SK-N-SH (cell line): Measurements from ENCODE around the gene DSCAML1. TPM values are rescaled to one million over a fixed set of nuclear protein-coding genes. Genes with fewer than 3 reads are reported as not detected.

ENCODE experiments used
- CTCF ChIA-PET: fragments of 300-600, 350-600 bp; formaldehyde crosslinking; extraction: SDS; loops from one replicate; lab custom pipeline; 2021; lab: Yijun Ruan, JAX
- POLR2A ChIA-PET: fragments of 350-600 bp; sonication (Branson Sonifier 250); formaldehyde crosslinking; extraction: SDS; loops from one replicate; lab custom pipeline; 2020; ENCODE audit warnings: antibody characterized with exemption, inconsistent platforms; lab: Yijun Ruan, JAX
- DNase-seq: peaks from one replicate; pipeline ENCODE4 v3.0.0; 2012
- H2AFZ ChIP-seq: fragments of 200-600 bp; sonication (generic); 2 replicates; pipeline ENCODE4 v1.8.1; 2016; ENCODE audit warnings: antibody characterized with exemption, mild to moderate bottlenecking, low read depth
- H3F3A ChIP-seq: fragments of 200-600 bp; sonication (generic); replicated peaks from 2 replicates; pipeline ENCODE3; 2016; ENCODE audit warnings: antibody characterized with exemption, mild to moderate bottlenecking; ENCODE audit not compliant: insufficient read depth
- H3K27ac ChIP-seq, 2 experiments: fragments of 200-500 bp in 1 of 2; fragments of 200-600 bp in 1 of 2; sonication (Bioruptor generic) in 1 of 2; sonication (generic), shearing (Covaris generic) in 1 of 2; 2 replicates each; pipeline versions ENCODE4 v1.5.1 to v1.6.1; 2014 to 2016; ENCODE audit warnings: low read depth in 2 of 2, inconsistent platforms in 1 of 2, low read length in 1 of 2, mild to moderate bottlenecking in 1 of 2, mixed read lengths in 1 of 2
- H3K27me3 ChIP-seq: fragments of 200-600 bp; sonication (generic), shearing (Covaris generic); 2 replicates; pipeline ENCODE4 v1.6.1; 2016; ENCODE audit warnings: mixed run types; ENCODE audit not compliant: insufficient read depth
- H3K36me3 ChIP-seq, 2 experiments: fragments of 200-500 bp in 1 of 2; fragments of 200-600 bp in 1 of 2; sonication (Bioruptor generic) in 1 of 2; sonication (generic) in 1 of 2; replicated peaks in 1 of 2; 2 replicates each; pipeline versions ENCODE3 to v1.5.1; 2014 to 2016; ENCODE audit warnings: low read length in 1 of 2, mild to moderate bottlenecking in 1 of 2; ENCODE audit not compliant: insufficient read depth in 2 of 2, control insufficient read depth in 1 of 2
- H3K4me1 ChIP-seq, 2 experiments: fragments of 200-500 bp in 1 of 2; fragments of 200-600 bp in 1 of 2; sonication (Bioruptor generic) in 1 of 2; sonication (generic), shearing (Covaris generic) in 1 of 2; 2 replicates each; pipeline versions ENCODE4 v1.5.1 to v1.6.1; 2014 to 2016; ENCODE audit warnings: low read depth in 1 of 2, low read length in 1 of 2, mixed run types in 1 of 2; ENCODE audit not compliant: insufficient read depth in 2 of 2, control insufficient read depth in 1 of 2
- H3K4me2 ChIP-seq: fragments of 200-600 bp; sonication (generic), shearing (Covaris generic); 2 replicates; pipeline ENCODE4 v1.6.1; 2017; ENCODE audit warnings: mixed run types
- H3K4me3 ChIP-seq, 2 experiments: fragments of 200-500 bp in 1 of 2; fragments of 200-600 bp in 1 of 2; sonication (Bioruptor generic) in 1 of 2; sonication (generic), shearing (Covaris generic) in 1 of 2; 2 replicates each; pipeline versions ENCODE4 v1.5.1 to v1.8.1; 2014 to 2016; ENCODE audit warnings: low read depth in 2 of 2, inconsistent platforms in 1 of 2, low read length in 1 of 2, mild to moderate bottlenecking in 1 of 2, mixed read lengths in 1 of 2, moderate library complexity in 1 of 2
- H3K79me2 ChIP-seq: fragments of 200-600 bp; sonication (generic); 2 replicates; pipeline ENCODE4 v1.8.1; 2017; ENCODE audit warnings: mild to moderate bottlenecking; ENCODE audit not compliant: insufficient read depth
- H3K9ac ChIP-seq: fragments of 200-600 bp; sonication (generic); 2 replicates; pipeline ENCODE4 v1.6.1; 2017; ENCODE audit warnings: mixed run types
- H3K9me2 ChIP-seq: fragments of 200-600 bp; sonication (generic); 2 replicates; pipeline ENCODE4 v1.6.1; 2017; ENCODE audit warnings: mixed run types
- H3K9me3 ChIP-seq: fragments of 200-600 bp; sonication (generic); 2 replicates; pipeline ENCODE4 v1.6.1; 2017; ENCODE audit warnings: mixed run types, mild to moderate bottlenecking, moderate library complexity
- H4K20me1 ChIP-seq: fragments of 200-600 bp; sonication (generic); 2 replicates; pipeline ENCODE4 v1.6.1; 2017; ENCODE audit warnings: mild to moderate bottlenecking, mixed run types; ENCODE audit not compliant: insufficient read depth
- CHD2 ChIP-seq: fragments of 150-350 bp; IDR thresholded peaks from 2 replicates; pipeline ENCODE4 v1.6.1; 2018; ENCODE audit warnings: low read length; ENCODE audit not compliant: partially characterized antibody
- EP300 ChIP-seq, 2 experiments: IDR thresholded peaks; 2 replicates each; pipeline versions ENCODE4 v1.4.0 to v1.6.1; 2012; ENCODE audit warnings: borderline replicate concordance in 1 of 2, low read depth in 1 of 2, low read length in 1 of 2
- EZH2phosphoT487 ChIP-seq: fragments of 200-600 bp; sonication (generic); IDR thresholded peaks from 2 replicates; pipeline ENCODE4 v1.6.1; 2017; ENCODE audit warnings: low read depth, mixed run types, mild to moderate bottlenecking, antibody characterized with exemption, moderate library complexity, borderline replicate concordance
- FOXJ3 ChIP-seq: sonication (generic); formaldehyde crosslinking; IDR thresholded peaks from 2 replicates; pipeline ENCODE4 v1.5.1; 2020; ENCODE audit warnings: mild to moderate bottlenecking, missing genetic modification reagents
- GATA2 ChIP-seq: sonication (generic); formaldehyde crosslinking; IDR thresholded peaks from 2 replicates; pipeline ENCODE4 v1.5.0; 2020; ENCODE audit warnings: mild to moderate bottlenecking, missing genetic modification reagents
- MEF2A ChIP-seq: IDR thresholded peaks from 2 replicates; pipeline ENCODE4 v1.4.0; 2012; ENCODE audit warnings: low read depth, borderline replicate concordance
- NFIC ChIP-seq: IDR thresholded peaks from 2 replicates; pipeline ENCODE4 v1.4.0; 2012; ENCODE audit warnings: borderline replicate concordance
- POLR2AphosphoS5 ChIP-seq: IDR thresholded peaks from 2 replicates; pipeline ENCODE4 v1.6.1; 2012; ENCODE audit warnings: low read depth, low read length
- RCOR1 ChIP-seq: fragments of 150-350 bp; IDR thresholded peaks from 2 replicates; pipeline ENCODE4 v1.6.1; 2017; ENCODE audit warnings: antibody characterized with exemption, low read length
- RFX5 ChIP-seq: IDR thresholded peaks from 2 replicates; pipeline ENCODE4 v1.6.1; 2012; ENCODE audit warnings: mild to moderate bottlenecking, improper control_type of control experiment, low read length
- RXRA ChIP-seq: IDR thresholded peaks from 2 replicates; pipeline ENCODE4 v1.4.0; 2012; ENCODE audit warnings: low read depth, mild to moderate bottlenecking, borderline replicate concordance
- SIN3A ChIP-seq: IDR thresholded peaks from 2 replicates; pipeline ENCODE4 v1.6.1; 2012; ENCODE audit warnings: low read depth, mild to moderate bottlenecking, low read length, moderate library complexity, borderline replicate concordance
- TAF1 ChIP-seq: IDR thresholded peaks from 2 replicates; pipeline ENCODE4 v1.6.1; 2012; ENCODE audit warnings: low read depth, mild to moderate bottlenecking, low read length, moderate library complexity, borderline replicate concordance
- TCF12 ChIP-seq: IDR thresholded peaks from 2 replicates; pipeline ENCODE4 v1.4.0; 2012
- YY1 ChIP-seq: IDR thresholded peaks from 2 replicates; pipeline ENCODE4 v1.4.0; 2012; ENCODE audit warnings: low read depth, mild to moderate bottlenecking
- WGBS: methylation state at CpG from one replicate; pipeline ENCODE4 v1.1.6; 2017; ENCODE audit warnings: low lambda C conversion rate; 5-methylcytosine and 5-hydroxymethylcytosine counted together
- polyA plus RNA-seq, 3 experiments: library from polyadenylated mRNA; depleted of rRNA; stranded (reverse); fragments of >200 nt; gene quantifications; 2 replicates each; pipeline ENCODE4 v1.2.3, GENCODE V29; 2012
- TF ChIP-seq, protein P1 (sequence below): IDR thresholded peaks from 2 replicates; pipeline ENCODE4; 2012
- TF ChIP-seq, protein P2 (sequence below): IDR thresholded peaks from 2 replicates; pipeline ENCODE4 v1.4.0; 2012; ENCODE audit warnings: low read depth, borderline replicate concordance
- TF ChIP-seq, protein P3 (sequence below): IDR thresholded peaks from 2 replicates; pipeline ENCODE4 v1.4.0; 2012; ENCODE audit warnings: low read depth
- TF ChIP-seq, protein P4 (sequence below): fragments of 150-350 bp; IDR thresholded peaks from 2 replicates; pipeline ENCODE4 v1.6.1; 2017; ENCODE audit warnings: antibody characterized with exemption, low read length, low read depth, borderline replicate concordance

The DSCAML1 gene
- polyA plus RNA-seq, 1 of the 3 experiments (the other 2 are of a cell fraction): not detected

DNA sequence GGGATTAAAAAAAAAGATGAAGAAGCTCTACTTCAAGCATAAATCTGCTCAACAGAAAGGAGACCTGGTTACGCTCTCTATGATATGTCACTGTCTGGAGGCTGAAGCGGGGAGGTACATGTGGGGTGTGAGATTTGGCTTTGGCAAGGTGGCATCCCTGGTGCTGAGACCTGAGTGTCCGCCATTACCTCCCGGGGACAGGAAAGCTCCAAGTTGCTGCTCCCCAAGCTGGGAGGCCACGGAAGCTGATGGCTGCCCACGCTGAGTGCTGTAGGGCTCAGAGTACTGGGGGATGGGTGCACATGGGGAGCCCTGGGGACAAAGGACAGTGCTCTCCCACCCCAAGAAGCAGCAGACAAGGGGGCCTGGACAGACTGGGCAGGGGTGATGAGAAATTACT, 167.9 kb downstream of the DSCAML1 start:
- 79% methylated on average over 6 of the region's 6 CpGs for WGBS
- no peak overlapping the region for H3K4me2 ChIP-seq
- no peaks in the 10 kb centered on the region for H3F3A ChIP-seq
- H3K9ac ChIP-seq: no peak overlapping the region
- H3K9me2 ChIP-seq: no peaks in the 10 kb centered on the region
- no peak overlapping the region for H2AFZ ChIP-seq
- ChIA-PET CTCF (interaction anchor here (0.8 to 3.2 kb wide), 3 partner anchors 10 to 186 kb away, joined by 3 to 13 read pairs (median 4); no protein-coding TSS in a partner anchor), POLR2A (interaction anchor here (0.6 kb wide), 1 partner anchor 51 kb away, joined by 3 read pairs; no protein-coding TSS in a partner anchor)
- TF ChIP-seq SIN3A (no peak), TAF1 (no peak), MEF2A (no peak), POLR2AphosphoS5 (no peak), FOXJ3 (CRISPR knock-in tag) (no peak), RFX5 (no peak), EZH2phosphoT487 (no peak), CHD2 (no peak), RXRA (no peak), NFIC (no peak), RCOR1 (no peak), YY1 (no peak)
- TF ChIP-seq, protein P1, sequence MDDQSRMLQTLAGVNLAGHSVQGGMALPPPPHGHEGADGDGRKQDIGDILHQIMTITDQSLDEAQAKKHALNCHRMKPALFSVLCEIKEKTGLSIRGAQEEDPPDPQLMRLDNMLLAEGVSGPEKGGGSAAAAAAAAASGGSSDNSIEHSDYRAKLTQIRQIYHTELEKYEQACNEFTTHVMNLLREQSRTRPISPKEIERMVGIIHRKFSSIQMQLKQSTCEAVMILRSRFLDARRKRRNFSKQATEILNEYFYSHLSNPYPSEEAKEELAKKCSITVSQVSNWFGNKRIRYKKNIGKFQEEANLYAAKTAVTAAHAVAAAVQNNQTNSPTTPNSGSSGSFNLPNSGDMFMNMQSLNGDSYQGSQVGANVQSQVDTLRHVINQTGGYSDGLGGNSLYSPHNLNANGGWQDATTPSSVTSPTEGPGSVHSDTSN: no peak
- TF ChIP-seq, protein P2, sequence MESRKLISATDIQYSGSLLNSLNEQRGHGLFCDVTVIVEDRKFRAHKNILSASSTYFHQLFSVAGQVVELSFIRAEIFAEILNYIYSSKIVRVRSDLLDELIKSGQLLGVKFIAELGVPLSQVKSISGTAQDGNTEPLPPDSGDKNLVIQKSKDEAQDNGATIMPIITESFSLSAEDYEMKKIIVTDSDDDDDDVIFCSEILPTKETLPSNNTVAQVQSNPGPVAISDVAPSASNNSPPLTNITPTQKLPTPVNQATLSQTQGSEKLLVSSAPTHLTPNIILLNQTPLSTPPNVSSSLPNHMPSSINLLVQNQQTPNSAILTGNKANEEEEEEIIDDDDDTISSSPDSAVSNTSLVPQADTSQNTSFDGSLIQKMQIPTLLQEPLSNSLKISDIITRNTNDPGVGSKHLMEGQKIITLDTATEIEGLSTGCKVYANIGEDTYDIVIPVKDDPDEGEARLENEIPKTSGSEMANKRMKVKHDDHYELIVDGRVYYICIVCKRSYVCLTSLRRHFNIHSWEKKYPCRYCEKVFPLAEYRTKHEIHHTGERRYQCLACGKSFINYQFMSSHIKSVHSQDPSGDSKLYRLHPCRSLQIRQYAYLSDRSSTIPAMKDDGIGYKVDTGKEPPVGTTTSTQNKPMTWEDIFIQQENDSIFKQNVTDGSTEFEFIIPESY: no peak
- TF ChIP-seq, protein P3, sequence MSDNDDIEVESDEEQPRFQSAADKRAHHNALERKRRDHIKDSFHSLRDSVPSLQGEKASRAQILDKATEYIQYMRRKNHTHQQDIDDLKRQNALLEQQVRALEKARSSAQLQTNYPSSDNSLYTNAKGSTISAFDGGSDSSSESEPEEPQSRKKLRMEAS: no peak
- H3K36me3 ChIP-seq: no peaks in the 10 kb centered on the region
- no peak for DNase-seq
- no peak overlapping the region for H3K27ac ChIP-seq
- H3K79me2 ChIP-seq: no peaks in the 10 kb centered on the region
- H4K20me1 ChIP-seq: no peaks in the 10 kb centered on the region
- H3K27me3 ChIP-seq: peaks cover 18% of the 10 kb centered on the region; the same call in 1 of the 2 replicates
- H3K9me3 ChIP-seq: no peaks in the 10 kb centered on the region
- no peak overlapping the region for H3K4me3 ChIP-seq
- no peaks in the 10 kb centered on the region; a peak in 1 of 4 replicates for H3K4me1 ChIP-seq

DNA sequence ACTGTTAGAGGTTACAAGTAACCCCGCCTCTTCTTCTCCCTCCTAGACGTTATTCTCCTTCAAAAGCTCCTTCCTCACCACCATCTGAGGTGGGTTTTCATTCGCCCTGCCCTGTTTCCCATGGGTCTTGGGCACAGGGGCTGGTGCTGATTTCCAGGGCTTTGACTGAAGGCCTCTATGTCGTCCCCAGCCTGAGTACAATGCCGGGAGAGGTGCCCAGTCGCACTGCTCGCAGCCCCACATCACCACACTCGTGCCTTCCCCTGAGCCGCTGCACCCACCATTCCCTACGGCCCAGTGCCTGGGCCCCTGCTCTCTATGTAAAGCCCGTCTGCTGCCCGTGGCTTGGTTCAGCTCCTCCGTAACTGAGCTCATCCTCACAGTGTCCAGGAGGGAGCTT, 169.8 kb downstream of the DSCAML1 start:
- Histone ChIP-seq H3K79me2 (no peaks in the 10 kb centered on the region), H3F3A (no peaks in the 10 kb centered on the region), H3K4me3 (no peak overlapping the region), H3K27me3 (peaks cover 18% of the 10 kb centered on the region; the same call in 1 of the 2 replicates), H3K9ac (no peak overlapping the region), H3K36me3 (no peaks in the 10 kb centered on the region), H4K20me1 (no peaks in the 10 kb centered on the region), H2AFZ (no peak overlapping the region), H3K9me2 (no peaks in the 10 kb centered on the region), H3K4me1 (no peaks in the 10 kb centered on the region; a peak in 1 of 4 replicates), H3K27ac (no peak overlapping the region), H3K9me3 (no peaks in the 10 kb centered on the region), H3K4me2 (no peak overlapping the region)
- ChIA-PET POLR2A (no interaction called here), CTCF (interaction anchor here (0.8 to 3.2 kb wide), 2 partner anchors 9 to 183 kb away, joined by 3 to 13 read pairs; no protein-coding TSS in a partner anchor)
- 45% methylated on average over 12 of the region's 13 CpGs for WGBS
- TF ChIP-seq FOXJ3 (CRISPR knock-in tag) (no peak), NFIC (no peak), EP300 (IDR thresholded peaks at IDR 0.05; ENCODE audit: borderline replicate concordance in 1 of 2, low read depth in 1 of 2, low read length in 1 of 2) (no peak), GATA2 (CRISPR knock-in tag) (no peak), TAF1 (no peak), TCF12 (no peak), POLR2AphosphoS5 (no peak), RFX5 (no peak), RCOR1 (no peak)
- TF ChIP-seq, protein P4, sequence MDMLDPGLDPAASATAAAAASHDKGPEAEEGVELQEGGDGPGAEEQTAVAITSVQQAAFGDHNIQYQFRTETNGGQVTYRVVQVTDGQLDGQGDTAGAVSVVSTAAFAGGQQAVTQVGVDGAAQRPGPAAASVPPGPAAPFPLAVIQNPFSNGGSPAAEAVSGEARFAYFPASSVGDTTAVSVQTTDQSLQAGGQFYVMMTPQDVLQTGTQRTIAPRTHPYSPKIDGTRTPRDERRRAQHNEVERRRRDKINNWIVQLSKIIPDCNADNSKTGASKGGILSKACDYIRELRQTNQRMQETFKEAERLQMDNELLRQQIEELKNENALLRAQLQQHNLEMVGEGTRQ: no peak
- TF ChIP-seq, protein P3: no peak
- no peak for DNase-seq
